GM21619 (cell line): ENCODE results near the gene USP49.

Source experiments
- ATAC-seq: cut with Tn5 transposase; IDR thresholded peaks from one replicate; pipeline ENCODE4 v1.9.1; 2021; ENCODE audit not compliant: unreplicated experiment

Gene USP49

DNA sequence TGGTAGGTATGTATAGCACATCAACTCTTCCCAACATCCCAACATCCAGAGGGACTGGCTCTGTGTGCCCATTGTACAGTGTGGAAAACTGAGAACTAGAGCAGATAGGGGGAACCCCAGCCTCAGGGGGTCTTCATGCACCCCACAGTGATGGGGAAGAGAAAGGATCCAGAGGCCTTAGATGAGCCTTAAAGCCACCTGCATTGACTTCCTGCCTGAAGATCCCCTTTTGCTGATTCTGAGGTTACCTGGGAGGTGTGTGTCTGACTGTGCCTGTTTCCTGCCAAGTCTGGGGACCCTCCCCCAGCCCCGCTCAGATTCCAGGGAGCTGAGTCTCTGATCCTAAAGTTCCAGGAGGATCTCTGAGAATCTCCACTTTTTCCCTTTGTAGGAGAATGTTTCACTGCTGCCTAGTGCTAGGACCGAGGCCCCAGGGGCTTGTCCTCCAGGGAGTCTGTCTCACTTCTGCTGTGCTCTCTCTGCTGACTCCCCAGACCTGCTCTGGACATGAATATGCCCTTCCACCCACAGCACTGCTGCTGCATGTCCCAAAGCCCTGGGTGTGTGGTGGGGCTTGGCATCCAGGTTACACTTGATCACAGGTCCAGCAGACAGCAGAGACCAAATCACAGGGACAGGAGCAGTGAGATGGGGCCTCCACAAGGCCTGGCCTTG is 135.1 kb downstream of the USP49 start:
- no peak for ATAC-seq

DNA sequence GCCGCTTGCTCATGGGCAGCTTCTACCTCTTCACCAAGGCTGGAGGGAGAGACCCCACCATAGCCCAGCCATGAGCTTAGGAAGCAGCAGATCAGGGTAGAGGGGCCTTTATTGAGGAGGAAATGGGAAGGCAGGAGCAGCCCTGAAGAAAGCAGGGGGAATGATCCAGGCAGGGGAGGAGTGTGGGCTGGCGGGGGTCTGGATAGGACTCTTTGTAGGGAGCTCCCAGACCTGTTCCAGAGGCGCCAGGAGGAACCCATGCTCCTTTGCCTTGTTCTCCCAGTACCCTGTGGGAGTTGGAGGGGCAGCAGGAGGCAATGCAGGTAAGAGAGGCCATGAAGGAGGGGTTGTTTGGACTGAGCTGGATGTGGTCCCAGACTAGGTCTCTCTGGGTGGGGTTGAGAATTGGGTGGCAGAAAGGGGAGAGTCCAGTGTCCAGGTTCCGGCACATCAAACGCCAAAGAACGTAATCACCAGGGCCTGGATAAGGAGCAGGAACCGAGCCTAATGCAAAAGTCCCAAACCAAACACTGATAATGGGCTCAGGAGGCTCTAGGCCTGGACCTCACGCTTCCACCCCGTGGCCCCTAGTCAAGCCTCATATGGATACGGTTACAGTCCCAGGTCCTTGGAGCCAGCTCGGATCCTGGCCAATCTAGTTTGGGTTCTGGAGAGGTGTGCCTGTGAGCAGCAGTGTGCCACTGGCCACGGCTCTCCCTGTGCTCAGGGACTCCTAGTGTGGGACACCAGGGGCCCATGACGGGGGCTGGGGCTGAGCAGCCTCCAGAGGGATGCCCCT is 135.9 kb downstream of the USP49 start:
- no peak for ATAC-seq

DNA sequence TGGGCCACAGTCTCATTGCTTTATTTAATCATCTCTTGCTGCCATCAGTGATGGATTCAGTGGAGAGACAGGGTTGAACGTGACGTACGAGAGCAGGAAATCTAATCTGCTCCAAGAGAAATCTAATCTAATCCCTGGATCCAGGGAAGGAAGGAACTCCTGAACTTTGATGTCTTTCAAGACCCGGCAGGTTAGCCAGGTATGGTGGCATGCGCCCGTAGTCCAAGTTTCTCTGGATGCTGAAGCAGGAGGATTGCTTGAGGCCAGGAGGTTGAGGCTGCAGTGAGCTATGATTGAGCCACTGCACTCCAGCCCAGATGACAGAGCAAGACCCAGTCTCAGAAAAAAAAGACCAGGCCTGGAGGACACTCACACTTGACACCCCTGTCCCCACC is 136.5 kb downstream of the USP49 start:
- no peak for ATAC-seq

- ATAC-seq: no peak
These were observed 137.1 kb downstream of the USP49 start for GRCh38 chr6:41757931-41758640.

GRCh38 chr6:41757271-41757670 is 137.9 kb downstream of the USP49 start:
- no peak for ATAC-seq

DNA sequence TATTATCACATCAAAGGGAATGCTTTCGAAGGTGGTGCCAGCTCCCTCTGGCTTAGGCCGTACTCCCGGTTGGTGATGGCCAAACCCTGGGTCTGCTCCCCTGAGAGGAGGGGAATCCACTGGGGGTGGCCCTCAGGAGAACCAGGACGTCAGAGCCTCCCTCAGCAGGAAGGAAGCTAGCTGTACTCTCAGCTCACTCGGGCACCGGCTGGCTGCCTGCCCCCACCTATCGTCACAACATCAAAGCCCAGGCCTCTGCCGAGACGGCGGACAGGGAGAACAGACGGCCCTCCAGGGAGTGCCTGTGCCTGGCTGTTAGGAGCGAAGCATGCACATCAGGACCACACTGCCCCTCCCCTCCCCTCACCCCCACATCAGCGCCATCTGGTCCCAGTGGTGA is 138.8 kb downstream of the USP49 start:
- no peak for ATAC-seq

GRCh38 chr6:41755895-41756294 is 139.3 kb downstream of the USP49 start:
- no peak for ATAC-seq

DNA sequence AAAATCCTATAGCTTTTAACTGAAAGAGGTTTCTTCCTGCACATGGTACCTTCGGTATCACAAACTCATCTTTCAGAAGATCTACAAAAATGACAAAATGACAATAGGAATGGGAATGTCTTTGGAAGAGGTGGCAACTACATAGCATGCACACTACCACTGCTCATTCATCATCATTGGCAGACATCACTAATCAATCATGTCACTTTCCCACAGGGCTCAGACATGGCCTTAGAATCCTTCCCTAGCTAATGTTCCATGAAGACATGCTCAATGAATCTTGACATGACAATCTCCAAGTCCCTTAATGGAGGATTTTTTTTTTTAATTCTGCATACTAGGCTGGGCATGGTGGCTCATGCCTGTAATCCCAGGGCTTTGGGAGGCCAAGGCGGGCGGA is 144.8 kb downstream of the USP49 start:
- no peak for ATAC-seq

DNA sequence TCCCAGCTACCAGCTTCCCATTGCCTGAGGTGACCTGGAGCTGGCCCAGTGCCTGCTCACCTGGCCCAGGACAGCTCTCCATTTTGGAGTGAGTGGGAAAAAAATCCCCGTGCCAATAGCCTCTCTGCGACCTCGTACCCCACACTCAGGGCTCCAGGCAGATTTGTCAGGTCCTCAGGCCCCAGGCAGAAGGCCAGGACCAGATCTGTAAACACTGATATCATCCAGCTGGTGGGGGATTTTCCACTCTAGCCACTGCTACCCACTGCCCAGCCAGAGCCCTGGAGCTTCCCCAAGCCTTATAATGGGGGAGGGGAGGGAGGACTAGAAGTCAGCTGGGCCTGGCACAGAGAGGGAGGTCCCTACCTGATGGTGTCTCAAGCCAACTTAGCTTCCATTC is 146.6 kb downstream of the USP49 start:
- no peak for ATAC-seq

DNA sequence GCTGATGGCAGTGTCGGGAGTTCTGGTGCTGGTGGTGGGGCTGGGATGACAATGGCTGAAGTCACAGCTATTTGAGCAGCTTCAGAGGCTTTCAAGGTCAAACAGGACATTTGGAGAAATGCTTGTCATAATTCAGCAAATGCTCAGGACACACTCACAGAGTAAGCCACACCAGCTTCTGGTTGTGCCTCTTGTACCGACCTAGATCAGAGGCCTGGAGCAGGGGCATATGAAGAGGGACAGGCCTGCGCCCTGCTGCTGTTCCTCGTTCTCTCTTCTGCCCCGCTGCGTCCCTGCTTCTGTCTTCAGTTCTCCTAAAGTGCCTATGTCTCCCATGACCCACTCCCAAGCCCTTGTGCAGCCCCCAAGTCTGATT is 147.1 kb downstream of the USP49 start:
- no peak for ATAC-seq

GRCh38 chr6:41747256-41748101 is 147.7 kb downstream of the USP49 start, which contains the start of gene PGC:
PGC (minus strand) TSS chr6:41747397; CDS start chr6:41747334, 63 bp downstream.
- ATAC-seq: no peak

DNA sequence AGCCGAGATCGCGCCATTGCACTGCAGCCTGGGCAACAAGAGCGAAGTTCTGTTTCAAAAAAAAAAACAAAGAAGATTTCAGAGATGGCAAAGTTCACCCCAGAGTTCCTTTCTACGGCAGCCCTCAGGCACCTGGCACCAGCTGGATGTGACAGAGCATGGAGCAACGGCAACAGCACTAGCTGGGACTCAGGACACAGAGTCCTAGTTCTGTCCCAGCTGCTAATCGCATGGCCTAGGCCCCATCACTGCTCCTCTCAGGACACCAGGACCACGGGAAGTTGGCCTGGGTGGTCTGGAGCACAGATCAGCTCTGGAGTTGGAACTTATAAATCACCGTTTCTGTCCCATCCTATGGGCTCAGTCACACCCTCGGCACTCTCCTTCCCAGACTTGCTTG is 149.1 kb downstream of the USP49 start:
- ATAC-seq: no peak

- no peak for ATAC-seq
These were observed 150.9 kb downstream of the USP49 start for GRCh38 chr6:41744236-41744787.

GRCh38 chr6:41743406-41744235 is 151.6 kb downstream of the USP49 start:
- ATAC-seq: no peak

DNA sequence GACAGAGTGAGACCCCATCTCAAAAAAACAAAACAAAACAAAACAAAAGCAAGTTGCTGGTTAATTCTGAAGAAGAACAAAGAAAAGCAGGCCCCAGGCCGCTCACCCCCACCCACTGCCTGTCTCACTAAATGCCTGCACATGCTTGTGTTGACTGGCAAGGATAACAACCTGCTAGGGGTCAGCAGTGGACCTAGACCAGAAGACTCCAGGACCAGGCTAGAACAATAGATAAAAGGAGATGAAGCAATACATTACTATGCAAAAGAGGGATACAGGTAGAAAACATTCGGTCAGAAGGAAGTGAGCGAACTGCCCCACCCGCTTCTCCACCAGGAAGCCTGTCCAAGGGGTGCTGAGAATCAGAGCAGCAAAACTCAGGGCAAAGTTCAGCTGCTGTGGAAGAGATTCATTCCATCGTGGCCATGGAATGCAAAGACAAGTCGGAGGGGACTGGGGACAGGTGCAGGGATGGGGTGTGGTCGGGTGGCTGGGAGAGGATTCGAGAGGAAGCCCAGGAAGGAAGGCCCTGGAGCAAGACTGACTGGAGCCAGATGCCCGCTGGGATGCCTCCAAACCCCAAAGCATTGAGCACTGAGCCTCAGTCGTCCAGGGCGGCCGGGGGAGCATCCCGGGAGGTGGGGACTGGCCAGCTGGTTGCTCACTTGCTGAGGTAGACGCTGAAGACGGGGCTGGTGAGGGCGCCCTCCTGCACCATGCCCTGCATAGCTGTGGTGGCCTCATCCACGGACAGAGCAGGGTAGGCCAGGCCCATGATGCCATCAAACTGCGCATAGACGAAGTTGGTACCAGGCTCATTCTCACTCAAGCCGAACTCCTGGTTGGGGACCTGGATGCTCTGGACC is 153.3 kb downstream of the USP49 start:
- ATAC-seq: no peak

- no peak for ATAC-seq
These were observed 154.6 kb downstream of the USP49 start for GRCh38 chr6:41740366-41741162.
